Hematopoietic multipotent progenitor cell treated with erythropoietin and hydrocortisone succinate and interleukin-3 and kit ligand, for 4 days (in vitro differentiated cells): ENCODE results near the gene IRS1.

ENCODE experiments used
- DNase-seq: peaks from one replicate; pipeline ENCODE4 v3.0.0-alpha.2; 2015

IRS1 gene

DNA sequence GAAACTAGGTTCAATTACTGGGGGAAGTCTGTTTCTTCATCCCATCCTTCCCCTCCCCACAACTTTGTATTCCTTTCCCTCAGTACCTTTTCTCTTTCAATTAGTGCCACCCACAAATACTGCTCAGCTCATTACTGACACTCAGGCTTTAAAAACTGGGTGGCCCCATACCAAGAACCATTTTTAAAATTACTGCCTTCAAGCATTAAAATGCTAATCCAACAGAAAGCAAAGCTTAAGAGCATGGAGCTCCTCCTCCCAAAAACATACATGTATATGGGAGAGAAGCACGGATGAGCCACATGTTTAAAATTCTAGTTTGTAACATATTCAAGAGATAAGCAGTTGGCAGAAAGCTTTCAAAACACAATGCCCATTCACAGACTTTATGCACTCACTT lies 44.0 kb downstream of the IRS1 start:
- DNase-seq: no peak

DNA sequence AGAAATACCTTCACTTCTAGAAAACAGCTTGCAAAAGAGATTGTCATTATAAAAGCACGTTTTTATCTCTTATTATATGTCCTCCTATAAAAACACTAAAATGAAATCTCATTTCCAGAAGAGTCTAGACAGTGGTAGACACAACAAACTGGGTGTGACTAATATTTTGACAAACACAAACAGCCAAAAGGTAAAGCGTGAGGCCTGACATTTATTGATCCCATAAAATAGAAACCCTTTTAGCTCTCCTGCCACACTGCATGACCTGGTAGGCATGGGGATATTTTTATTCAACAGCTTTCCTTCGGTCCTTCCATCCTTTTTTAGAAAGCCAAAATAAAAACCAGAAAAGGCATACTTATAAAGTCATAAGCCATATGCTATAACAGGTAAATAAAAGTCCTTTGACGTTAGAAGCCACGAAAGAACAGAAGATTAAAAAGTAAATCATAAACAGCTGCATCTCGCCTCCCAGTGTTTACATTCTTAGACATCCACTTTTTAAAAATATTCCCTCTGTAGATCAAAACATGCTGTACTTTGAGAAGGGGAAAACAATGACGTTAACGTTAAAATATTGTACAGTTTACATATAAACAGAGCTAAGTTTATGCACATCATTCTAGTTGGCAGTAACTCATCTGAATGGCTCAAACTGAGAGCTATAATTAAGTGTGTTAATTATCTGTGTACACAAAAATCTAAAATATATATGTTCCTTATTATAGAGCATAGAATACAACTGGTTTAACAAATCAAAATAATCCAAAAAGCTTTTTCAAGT lies 44.6 kb downstream of the IRS1 start:
- no peak for DNase-seq

DNA sequence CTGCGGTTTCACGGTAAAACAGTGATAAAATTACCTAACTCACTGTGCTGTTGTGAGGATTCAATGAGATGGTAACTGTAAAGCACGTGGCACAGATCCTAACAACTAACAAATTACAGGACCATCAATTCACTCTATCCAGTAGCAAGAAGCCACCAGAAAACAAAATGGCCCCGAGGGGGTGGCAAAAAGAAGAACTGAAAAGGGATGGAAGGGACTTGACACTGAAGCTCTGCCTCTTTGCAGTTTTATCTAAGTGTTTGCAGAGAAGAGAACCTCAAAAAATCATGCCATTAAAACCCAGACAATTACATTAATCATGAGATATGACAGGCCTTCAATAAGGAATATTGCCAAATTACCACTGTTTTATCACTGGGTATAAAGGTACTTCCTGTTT lies 46.7 kb downstream of the IRS1 start:
- DNase-seq: no peak

DNA sequence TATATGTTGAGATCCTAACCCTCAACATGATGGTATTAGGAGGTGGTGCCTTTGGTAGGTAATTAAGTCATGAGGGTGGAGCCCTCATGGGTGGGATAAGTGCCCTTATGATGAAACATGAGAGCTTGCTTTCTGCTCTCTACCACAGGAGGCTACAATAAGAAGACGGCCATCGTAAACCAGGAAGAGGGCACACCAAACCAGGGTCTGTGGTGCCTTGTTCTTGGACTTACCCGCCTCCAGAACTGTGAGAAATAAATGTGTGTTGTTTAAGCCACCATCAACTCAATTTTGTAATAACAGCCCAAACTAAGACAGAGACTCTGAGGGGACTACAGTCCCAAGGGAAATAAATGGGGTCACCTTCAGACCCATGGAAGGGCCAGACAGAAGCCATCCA lies 52.3 kb downstream of the IRS1 start:
- no peak for DNase-seq

DNA sequence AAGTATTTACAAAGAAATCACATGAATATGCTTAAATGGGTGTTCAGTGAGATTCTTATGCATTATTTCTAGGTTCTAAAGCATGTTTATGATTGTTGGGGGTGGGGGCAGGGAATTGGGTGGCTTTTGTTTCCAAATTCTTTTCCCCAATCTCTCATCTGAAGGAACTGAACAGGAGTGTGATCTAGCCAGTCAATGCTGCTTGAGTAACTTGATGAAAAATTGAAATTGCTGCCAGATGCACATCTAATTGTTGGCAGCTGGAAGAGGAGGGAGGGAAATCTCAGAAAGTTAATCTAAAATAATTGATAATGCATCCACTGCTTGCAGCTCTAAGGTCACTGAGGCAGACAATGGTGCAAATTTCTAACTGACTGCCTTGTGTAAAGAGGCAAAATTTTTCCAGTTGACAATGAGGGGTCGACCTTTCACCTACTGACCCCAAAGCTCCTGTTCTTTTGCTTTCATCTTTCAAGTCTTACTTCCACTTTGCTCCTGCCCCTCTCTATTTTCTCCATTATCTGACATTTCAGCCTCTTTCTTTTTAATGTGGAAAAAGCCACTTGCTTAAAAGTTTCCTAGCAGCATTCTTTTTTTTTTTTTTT lies 53.3 kb downstream of the IRS1 start:
- no peak for DNase-seq

DNA sequence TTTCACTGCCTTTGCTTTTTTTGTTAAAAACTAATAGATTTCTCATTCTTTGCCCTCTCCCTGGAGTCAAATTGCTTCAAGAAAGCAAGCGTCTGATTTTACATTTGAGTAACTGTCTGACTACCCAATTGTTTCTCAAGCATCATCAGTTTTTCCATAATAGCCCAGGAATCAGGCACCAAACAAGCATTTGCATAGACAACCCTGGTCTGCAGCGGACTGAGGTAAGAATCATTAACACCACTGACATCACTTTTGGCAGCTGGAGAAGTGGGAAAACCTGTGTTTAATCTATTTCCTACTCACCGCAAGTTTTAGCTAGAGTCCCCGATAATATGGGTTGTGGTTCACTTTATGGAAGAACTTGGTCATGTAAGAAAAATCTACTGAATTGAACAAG lies 55.7 kb downstream of the IRS1 start:
- no peak for DNase-seq

DNA sequence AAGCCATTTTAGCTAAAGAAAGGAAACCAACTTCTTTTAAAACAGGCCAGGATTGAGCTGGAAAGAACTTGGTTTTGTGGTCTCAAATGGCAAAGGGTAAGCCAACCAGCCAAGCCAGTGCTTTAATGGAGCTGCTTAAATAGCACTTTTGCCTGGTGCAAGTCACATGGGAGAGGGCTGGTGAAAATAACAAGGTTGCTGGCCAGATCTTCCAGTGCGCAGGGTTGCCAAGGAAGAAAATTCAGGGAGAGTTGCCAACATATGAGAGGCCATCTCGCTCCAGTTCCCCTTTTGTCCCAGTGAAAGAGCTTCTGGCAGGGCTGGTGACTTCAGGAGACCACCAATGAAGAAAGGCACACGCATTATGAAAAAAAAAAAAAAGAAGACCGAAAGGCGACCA lies 57.3 kb downstream of the IRS1 start:
- DNase-seq: no peak

DNA sequence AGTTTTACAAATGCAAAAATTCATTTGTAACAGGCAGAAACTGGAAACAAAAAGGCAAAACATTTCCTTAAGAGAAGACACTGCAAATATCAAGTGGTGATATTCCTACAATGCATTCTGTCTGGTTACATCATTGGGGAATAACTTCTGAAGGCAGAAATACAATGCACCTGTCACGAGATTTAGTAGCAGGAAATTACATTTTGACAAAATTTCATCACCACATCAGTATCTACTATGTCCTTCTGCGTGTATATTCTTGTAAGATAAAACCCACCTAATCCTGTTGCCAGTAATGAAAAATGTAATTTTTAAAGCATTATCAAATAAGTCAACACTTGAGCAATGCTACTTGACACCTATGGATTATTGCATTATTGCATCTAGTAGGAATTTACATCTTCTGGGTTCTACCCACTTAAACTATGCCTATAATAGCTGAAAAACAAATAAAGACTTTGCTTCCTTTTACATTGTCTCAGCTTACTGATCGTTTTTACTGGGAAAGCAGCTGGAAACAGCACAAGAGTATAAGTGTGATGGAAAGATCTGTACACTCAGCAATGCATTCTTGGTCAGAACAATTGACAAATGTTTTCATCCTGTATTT lies 59.5 kb downstream of the IRS1 start:
- DNase-seq: no peak

DNA sequence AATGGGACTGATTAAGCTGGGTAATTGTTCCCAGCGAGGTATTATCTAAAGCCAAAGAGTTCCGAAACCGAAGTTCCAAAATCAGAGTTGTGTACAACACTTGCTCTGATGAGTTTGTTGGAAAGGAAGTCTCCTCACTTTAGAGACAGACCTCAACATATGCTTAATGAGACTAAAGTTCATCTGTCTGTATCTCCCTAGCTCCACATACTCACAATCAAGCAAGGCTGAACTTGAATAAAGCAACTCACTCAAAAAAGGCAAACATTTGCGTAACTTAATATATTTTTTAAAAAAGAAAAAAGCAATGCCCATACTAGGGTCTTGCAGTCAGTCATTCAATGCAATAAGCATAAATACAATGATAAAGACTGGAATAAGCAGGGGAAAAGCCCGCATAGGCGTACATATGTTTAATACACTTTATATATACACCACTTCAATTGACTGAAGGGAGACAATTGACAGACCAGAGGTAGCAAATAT lies 60.0 kb downstream of the IRS1 start:
- DNase-seq: no peak

DNA sequence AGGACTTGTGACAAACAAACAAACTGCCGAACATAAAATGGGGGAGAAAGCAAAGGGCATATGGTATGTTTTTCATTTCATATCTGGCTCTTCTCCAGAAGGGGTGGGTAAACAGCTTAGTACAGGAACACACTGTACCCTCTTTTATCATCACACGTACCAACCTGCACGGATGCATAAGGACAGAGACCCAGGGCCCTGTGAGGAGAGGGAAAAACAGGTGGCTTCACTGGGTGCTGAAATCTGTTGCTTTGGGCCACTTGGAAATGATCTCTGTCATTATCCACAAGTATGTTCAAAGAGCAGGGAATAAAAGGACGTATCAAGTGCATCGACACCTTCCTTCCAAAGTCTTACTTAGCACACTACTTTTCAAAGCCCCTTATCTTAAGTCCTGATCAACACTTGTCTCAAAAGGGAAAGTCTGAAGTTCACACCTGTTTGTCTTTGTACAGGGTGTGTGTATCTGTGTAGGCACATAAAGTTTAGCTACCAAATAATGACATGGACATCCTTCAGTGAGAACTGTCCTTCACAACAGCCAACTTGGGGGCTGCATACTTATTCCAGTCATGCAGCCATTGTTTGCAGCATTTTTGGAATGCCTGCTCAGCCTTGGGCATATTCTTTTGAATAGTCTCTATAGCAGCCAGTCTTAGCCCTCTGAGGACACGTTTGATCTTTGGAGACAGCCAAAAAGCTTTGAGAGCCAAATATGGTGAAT lies 60.6 kb downstream of the IRS1 start:
- DNase-seq: no peak

DNA sequence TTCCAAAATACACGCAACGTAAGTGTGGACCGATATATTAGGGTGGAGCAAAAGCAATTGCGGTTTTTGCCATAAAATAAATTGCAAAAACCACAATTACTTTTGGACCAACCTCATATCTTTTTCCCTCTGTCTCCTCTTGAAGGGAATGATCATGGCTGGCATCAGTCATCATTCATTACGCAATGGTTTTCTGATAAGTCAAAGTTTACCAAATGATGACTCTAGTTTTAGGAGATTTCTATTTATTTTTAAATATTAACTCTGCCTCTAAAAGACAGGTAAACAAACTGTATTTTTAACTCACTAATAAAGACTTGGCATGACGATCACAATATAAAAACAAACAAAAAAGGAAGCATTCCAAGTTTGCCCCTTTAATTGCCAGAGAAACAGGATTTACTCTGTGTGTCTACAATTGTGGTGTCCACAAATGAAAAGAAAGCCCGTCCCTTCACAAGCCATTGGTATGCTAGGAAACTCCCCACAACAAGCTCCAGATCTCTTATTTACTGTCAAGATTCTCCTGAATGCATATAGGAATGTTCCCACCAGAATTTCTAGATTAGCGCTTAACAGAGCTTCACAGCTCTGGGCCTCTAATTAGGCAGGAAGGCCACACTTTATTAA lies 61.3 kb downstream of the IRS1 start:
- no peak for DNase-seq

DNA sequence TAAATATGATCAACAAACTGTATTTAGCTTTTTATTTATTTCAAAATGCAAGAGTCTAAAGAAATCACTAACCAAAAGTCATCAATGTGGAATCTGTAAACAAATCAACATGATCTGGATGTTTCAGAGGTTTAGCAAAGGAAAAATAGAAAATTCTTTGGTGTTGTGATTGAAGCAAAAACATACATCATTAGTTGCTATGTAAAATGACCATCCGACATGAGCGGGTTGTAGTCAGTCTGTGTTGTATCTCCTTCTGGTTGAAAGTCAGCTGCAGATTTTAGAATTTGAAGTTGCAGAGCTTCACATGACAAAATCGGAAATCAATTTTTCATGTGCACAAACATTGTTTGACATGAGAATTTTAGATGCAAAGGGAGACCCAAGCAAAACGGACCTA lies 63.2 kb downstream of the IRS1 start:
- DNase-seq: no peak

DNA sequence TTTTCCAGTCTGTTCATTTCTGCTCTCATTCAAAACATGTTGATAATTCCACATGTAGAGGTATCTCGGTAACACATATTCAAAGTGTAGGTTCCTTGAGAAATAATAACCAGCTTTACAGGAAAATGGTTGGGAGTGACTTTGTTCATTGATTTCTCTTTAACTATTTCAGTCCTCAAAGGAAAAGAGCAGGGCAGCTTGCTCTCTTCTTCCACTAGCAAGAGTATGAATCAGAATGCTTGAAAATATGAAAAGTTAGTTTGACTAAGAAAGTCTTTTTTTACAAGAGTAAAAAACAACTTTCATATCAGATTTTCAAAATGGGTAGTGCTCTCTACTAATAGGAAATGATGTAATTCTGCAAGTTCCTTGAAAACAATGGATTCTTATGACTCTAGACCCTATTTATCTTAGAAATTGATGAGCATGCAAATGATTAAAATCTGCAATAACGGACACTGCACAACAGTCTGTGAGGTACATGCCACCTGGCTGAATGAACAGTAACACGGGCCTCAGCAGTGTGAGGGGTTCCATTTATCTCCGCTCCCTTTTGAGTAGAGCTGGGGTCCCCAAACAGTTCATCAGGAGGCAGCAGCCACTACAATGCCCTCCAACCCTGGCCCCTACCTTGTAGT lies 65.6 kb downstream of the IRS1 start:
- no peak for DNase-seq

DNA sequence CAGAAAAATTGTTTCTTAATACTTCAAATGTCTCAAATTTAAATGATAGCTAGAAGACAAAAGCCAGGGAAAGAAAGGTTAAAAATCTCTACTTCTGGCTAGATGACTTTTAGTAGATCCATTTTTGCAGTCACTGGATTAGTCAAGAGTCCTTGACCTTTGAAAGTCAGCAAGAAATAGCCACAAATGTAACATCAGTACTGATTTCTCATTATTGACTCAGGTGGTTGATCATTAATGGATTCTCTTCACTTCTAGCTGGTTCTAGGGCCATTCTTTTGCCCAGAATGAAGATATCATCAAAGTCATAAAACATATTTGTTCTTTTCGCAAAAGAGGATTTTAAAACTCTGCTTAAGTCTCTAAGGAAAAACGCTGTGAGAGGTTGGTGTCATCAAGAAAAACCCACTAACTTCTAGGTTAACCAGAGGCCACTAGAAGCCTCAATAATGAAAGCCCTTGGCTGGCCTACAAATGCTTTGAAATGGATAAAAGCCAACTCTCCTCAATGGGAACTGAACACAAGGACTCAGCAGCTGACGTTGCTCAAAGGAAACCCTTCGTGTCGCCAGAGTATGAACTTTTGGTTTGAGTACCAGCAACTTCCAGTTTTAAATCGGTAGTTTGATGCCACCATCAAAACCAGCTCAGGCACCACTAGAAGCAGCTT lies 66.3 kb downstream of the IRS1 start:
- no peak for DNase-seq

DNA sequence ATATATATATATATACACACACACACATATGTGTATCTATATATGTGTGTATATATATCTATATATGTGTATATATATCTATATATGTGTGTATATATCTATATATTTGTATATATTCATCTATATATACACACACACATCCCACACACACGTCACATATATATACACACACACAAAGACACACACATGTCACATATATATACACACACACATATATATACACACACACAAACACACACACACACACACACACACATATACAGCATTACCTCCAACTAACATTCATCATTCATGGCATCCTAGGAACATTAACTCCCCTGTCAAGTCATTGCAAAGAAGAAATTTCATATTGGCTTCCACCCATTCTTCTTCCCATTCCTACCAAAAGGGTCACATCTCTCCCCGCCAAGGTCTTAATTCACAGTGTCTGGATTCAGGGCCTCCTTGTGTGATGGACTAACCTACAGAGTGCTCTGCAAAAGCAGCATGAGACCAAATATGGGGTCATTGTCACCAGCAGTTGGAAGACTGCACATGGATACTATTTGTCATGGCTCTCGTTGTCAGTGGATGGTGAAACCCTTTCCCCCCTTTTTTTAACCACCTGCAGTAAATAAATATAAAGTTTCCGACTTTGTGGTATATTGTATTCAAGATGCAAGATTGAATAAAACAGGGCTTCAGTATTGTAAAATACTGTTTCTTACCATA lies 67.0 kb downstream of the IRS1 start:
- no peak for DNase-seq

DNA sequence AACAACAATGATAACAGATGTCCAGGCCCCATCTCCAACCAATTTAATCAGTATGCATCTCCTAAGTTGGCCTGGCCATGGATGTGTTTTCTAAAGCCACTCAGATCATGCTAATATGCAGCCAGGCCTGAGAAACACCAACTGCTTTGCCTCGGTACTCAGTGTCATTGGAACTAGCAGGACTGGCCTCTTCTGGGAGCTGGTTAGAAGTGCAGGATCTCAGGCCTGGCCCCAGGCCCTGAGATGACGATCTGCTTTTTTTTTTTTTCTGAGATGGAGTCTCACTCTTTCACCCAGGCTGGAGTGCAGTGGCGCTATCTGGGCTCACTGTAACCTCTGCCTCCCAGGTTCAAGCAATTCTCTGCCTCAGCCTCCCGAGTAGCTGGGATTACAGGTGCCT lies 69.1 kb downstream of the IRS1 start:
- DNase-seq: no peak

DNA sequence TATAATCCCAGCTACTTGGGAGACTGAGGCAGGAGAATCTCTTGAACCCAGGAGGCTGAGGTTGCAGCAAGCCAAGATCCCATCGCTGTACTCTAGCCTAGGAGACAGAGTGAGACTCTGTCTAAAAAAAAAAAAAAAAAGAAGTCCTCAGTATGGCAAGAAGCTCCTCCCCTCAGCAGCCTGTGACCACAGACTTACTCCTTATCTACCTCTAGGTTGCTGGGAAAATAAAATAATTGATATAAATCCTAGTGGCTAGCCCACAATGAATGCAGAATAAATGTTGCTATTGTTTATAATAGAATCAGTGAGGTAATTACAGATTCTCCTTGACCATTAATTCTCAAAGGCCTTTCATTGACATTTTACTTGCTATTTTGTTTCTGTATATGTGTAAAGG lies 70.6 kb downstream of the IRS1 start:
- DNase-seq: peak; percentile 4

DNA sequence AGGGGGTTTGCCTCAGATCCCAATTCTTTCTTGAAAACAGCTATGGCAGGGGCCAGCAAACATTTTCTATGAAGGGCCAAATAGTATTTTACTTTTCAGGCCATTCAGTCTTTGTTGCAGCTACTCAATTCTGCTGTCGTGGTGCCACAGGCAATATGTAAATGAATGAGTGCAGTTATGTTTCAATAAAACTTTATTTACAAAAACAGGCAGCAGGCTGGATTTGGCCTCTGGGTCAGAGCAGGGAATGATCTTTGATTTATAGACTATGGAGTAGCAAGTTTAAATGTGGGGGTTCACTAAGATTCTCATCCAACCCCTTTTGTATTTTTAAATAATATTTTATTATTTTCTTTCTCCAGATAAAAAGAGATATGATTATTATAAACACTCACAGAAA lies 72.4 kb downstream of the IRS1 start:
- no peak for DNase-seq

DNA sequence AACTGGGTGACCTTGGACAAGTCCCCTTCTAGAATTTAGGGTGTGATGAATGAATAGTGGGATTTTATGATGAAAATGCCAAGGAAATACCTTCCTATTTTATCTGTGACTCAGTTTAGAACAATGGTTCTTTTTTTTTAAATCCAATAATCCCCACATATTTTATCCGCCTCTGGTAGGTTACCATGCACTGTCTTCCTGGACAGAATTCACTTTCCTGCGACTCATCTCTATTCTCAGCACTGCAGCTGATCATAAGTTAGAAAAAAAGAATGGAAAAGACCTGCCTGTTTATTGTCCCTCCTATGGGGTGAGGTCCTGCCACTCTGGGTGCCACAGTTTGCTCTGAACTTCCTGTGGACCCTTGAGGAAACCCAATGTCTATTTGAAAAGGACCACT lies 73.1 kb downstream of the IRS1 start:
- no peak for DNase-seq

DNA sequence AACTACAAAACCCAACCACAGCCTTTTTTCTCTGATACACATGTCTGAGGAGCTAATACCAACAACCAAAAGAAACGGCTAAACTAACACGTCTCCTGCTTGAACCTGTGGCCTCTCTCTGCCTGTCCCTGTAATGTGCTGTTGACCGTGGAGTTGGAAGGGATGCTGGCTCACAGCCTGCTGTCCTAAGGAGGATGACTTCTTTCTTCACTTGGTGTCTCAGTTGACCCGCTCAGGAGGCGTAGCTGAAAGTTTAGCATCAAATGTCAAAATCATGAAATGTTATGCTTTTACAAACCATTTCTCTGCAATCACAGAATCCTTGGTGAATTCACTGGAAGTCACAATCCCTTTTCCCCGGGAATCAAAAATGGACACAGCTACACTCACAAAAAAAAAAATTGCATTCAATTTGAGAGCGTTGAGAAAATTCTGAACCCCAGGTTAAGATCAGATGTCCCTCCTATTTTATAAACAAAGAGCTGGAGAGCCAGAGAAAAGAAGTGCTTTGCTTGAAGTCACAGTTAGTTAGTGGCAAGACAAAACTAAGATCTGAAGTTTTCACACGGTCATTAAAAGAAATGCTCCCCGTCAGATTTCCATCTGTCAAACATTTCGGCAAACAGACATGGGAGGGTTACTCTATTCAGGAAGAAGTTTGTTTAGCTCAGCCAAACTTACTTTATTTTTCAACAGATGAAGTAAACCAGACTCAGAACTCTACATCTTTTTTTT lies 74.3 kb downstream of the IRS1 start:
- DNase-seq: no peak

DNA sequence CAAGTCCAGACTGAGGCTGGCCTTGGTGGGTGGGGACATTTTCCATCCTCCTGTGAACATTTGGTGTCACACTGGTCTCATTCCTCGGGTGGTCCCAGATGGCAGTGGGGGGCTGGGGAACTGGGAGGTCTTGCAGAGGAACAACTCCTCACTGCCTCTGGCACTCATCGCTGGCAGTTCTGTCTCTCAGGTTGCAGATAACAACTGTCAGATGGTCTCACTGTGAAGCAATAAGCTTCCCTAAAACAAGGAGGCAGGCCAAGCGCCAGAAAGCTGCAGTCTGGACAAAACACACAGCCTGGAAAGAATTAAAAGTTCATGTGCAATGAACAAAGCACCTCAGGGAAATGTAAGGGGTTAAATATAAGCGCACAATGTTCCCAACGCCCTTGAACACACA lies 78.1 kb downstream of the IRS1 start:
- no peak for DNase-seq
